ENCODE results near the gene TBC1D22A. TPM values are rescaled to one million over a fixed set of nuclear protein-coding genes. Genes with fewer than 3 reads are reported as not detected.

TBC1D22A gene
- total RNA-seq, 1 experiment from 2014 or later = 32.6 TPM

- H3K9me3 ChIP-seq = no peaks in the 10 kb centered on the region
- DNase-seq = no peak
- H3K9me3 Mint-ChIP-seq (ENCODE audit: unreplicated experiment) = no peaks in the 10 kb centered on the region
- H3K36me3 Mint-ChIP-seq (ENCODE audit: insufficient read depth, unreplicated experiment) = peaks cover 5% of the 10 kb centered on the region
- BruUV-seq (replicated peaks) = no TSS peak
- ChIA-PET CTCF (no interaction called here), POLR2A (no interaction called here)
- H3K4me3 Mint-ChIP-seq (ENCODE audit: unreplicated experiment) = no peak overlapping the region
- H3K4me1 Mint-ChIP-seq (ENCODE audit: low read depth, unreplicated experiment) = peaks cover 15% of the 10 kb centered on the region
- no peaks in the 10 kb centered on the region for H3K4me1 ChIP-seq
- no peaks in the 10 kb centered on the region for H3K27me3 ChIP-seq (replicated peaks; ENCODE audit: control insufficient read depth, insufficient read depth, low read length)
- no peak for TF ChIP-seq CTCF (IDR thresholded peaks at IDR 0.05; ENCODE audit: insufficient read depth in 1 of 2, low read depth in 1 of 2, low read length in 1 of 2, severe bottlenecking in 1 of 2, unreplicated experiment in 1 of 2)
- intact Hi-C loops (cut with micrococcal nuclease; ENCODE audit: unreplicated experiment) = no loop called here
- H3K36me3 ChIP-seq (ENCODE audit: control insufficient read depth, insufficient read depth, low read length) = no peaks in the 10 kb centered on the region
- H3K27me3 Mint-ChIP-seq (ENCODE audit: insufficient read depth, unreplicated experiment) = no peaks in the 10 kb centered on the region
- H3K27ac Mint-ChIP-seq (ENCODE audit: unreplicated experiment) = no peak overlapping the region
- H3K4me3 ChIP-seq (ENCODE audit: low read depth, low read length) = no peak overlapping the region
These were observed 109.4 kb downstream of the TBC1D22A start for GRCh38 chr22:46871826-46872225.

- no TSS peak for BruUV-seq (replicated peaks)
- no peak for DNase-seq
- no peak overlapping the region for H3K4me3 ChIP-seq (ENCODE audit: low read depth, low read length)
- no peaks in the 10 kb centered on the region for H3K9me3 ChIP-seq
- H3K4me3 Mint-ChIP-seq (ENCODE audit: unreplicated experiment) = no peak overlapping the region
- H3K27ac Mint-ChIP-seq (ENCODE audit: unreplicated experiment) = no peak overlapping the region
- H3K36me3 Mint-ChIP-seq (ENCODE audit: insufficient read depth, unreplicated experiment) = peaks cover under 1% of the 10 kb centered on the region
- H3K4me1 Mint-ChIP-seq (ENCODE audit: low read depth, unreplicated experiment) = peaks cover 13% of the 10 kb centered on the region
- H3K36me3 ChIP-seq (ENCODE audit: control insufficient read depth, insufficient read depth, low read length) = no peaks in the 10 kb centered on the region
- POLR2A ChIA-PET = no interaction called here
- no peaks in the 10 kb centered on the region for H3K27me3 Mint-ChIP-seq (ENCODE audit: insufficient read depth, unreplicated experiment)
- CTCF ChIA-PET = no interaction called here
- no peak for TF ChIP-seq CTCF (IDR thresholded peaks at IDR 0.05; ENCODE audit: insufficient read depth in 1 of 2, low read depth in 1 of 2, low read length in 1 of 2, severe bottlenecking in 1 of 2, unreplicated experiment in 1 of 2)
- intact Hi-C loops (cut with micrococcal nuclease; ENCODE audit: unreplicated experiment) = no loop called here
- H3K27me3 ChIP-seq (replicated peaks; ENCODE audit: control insufficient read depth, insufficient read depth, low read length) = no peaks in the 10 kb centered on the region
- no peaks in the 10 kb centered on the region for H3K4me1 ChIP-seq
- no peaks in the 10 kb centered on the region for H3K9me3 Mint-ChIP-seq (ENCODE audit: unreplicated experiment)
These were observed 112.6 kb downstream of the TBC1D22A start for GRCh38 chr22:46875089-46875488.

- no peak overlapping the region for H3K4me3 ChIP-seq (ENCODE audit: low read depth, low read length)
- ChIA-PET POLR2A (no interaction called here), CTCF (no interaction called here)
- no peak for DNase-seq
- Mint-ChIP-seq H3K36me3 (ENCODE audit: insufficient read depth, unreplicated experiment) (peaks cover 10% of the 10 kb centered on the region), H3K4me3 (ENCODE audit: unreplicated experiment) (no peak overlapping the region), H3K4me1 (ENCODE audit: low read depth, unreplicated experiment) (peaks cover 19% of the 10 kb centered on the region), H3K9me3 (ENCODE audit: unreplicated experiment) (no peaks in the 10 kb centered on the region), H3K27me3 (ENCODE audit: insufficient read depth, unreplicated experiment) (no peaks in the 10 kb centered on the region), H3K27ac (ENCODE audit: unreplicated experiment) (no peak overlapping the region)
- intact Hi-C loops (cut with micrococcal nuclease; ENCODE audit: unreplicated experiment) = no loop called here
- no peaks in the 10 kb centered on the region for H3K36me3 ChIP-seq (ENCODE audit: control insufficient read depth, insufficient read depth, low read length)
- BruUV-seq (replicated peaks) = no TSS peak
- H3K4me1 ChIP-seq = no peaks in the 10 kb centered on the region
- H3K9me3 ChIP-seq = no peaks in the 10 kb centered on the region
- no peaks in the 10 kb centered on the region for H3K27me3 ChIP-seq (replicated peaks; ENCODE audit: control insufficient read depth, insufficient read depth, low read length)
- TF ChIP-seq CTCF (IDR thresholded peaks at IDR 0.05; ENCODE audit: insufficient read depth in 1 of 2, low read depth in 1 of 2, low read length in 1 of 2, severe bottlenecking in 1 of 2, unreplicated experiment in 1 of 2) = no peak
These were observed 114.0 kb downstream of the TBC1D22A start for GRCh38 chr22:46876357-46876934.
